HG02763 (cell line): ENCODE data around the gene CACNA1A.
"Not testable (repeated sequence)": the region's sequence is repeated elsewhere in the genome, so short reads cannot be mapped to it uniquely, and the experiment has no call there.

ENCODE experiments used
- ATAC-seq: cut with Tn5 transposase; IDR thresholded peaks from one replicate; pipeline ENCODE4 v1.9.1; 2021; ENCODE audit warnings: mild to moderate bottlenecking, moderate library complexity; ENCODE audit not compliant: unreplicated experiment

The CACNA1A gene

GRCh38 chr19:13366529-13367143 lies 139.6 kb downstream of the CACNA1A start:
- ATAC-seq, result no peak

- ATAC-seq, result no peak
Measured at GRCh38 chr19:13363954-13364353, 142.3 kb downstream of the CACNA1A start.

GRCh38 chr19:13363245-13363644 lies 143.0 kb downstream of the CACNA1A start:
- no peak for ATAC-seq

- ATAC-seq, result no peak
Measured at GRCh38 chr19:13362668-13363067, 143.6 kb downstream of the CACNA1A start.

- ATAC-seq, result not testable (repeated sequence)
Measured at GRCh38 chr19:13361726-13362125, 144.6 kb downstream of the CACNA1A start.

- ATAC-seq, result no peak
Measured at GRCh38 chr19:13356686-13357280, 149.5 kb downstream of the CACNA1A start.

GRCh38 chr19:13356185-13356584 lies 150.1 kb downstream of the CACNA1A start:
- no peak for ATAC-seq

- ATAC-seq, result no peak
Measured at GRCh38 chr19:13355356-13355755, 150.9 kb downstream of the CACNA1A start.

- no peak for ATAC-seq
Measured at GRCh38 chr19:13353625-13354024, 152.7 kb downstream of the CACNA1A start.

- ATAC-seq, result no peak
Measured at GRCh38 chr19:13350759-13351158, 155.5 kb downstream of the CACNA1A start.

- no peak for ATAC-seq
Measured at GRCh38 chr19:13350072-13350471, 156.2 kb downstream of the CACNA1A start.

- no peak for ATAC-seq
Measured at GRCh38 chr19:13347367-13347766, 158.9 kb downstream of the CACNA1A start.

- no peak for ATAC-seq
Measured at GRCh38 chr19:13343514-13343913, 162.8 kb downstream of the CACNA1A start.

GRCh38 chr19:13342672-13343071 lies 163.6 kb downstream of the CACNA1A start:
- no peak for ATAC-seq

- no peak for ATAC-seq
Measured at GRCh38 chr19:13339869-13340268, 166.4 kb downstream of the CACNA1A start.

GRCh38 chr19:13337181-13337580 lies 169.1 kb downstream of the CACNA1A start:
- ATAC-seq, result no peak

- ATAC-seq, result no peak
Measured at GRCh38 chr19:13334801-13335481, 171.3 kb downstream of the CACNA1A start.

- ATAC-seq, result no peak
Measured at GRCh38 chr19:13330285-13330684, 176.0 kb downstream of the CACNA1A start.

- ATAC-seq, result no peak
Measured at GRCh38 chr19:13329766-13330165, 176.5 kb downstream of the CACNA1A start.

GRCh38 chr19:13328241-13328640 lies 178.0 kb downstream of the CACNA1A start:
- ATAC-seq, result no peak

GRCh38 chr19:13319526-13319925 lies 186.8 kb downstream of the CACNA1A start:
- ATAC-seq, result no peak

GRCh38 chr19:13318190-13318589 lies 188.1 kb downstream of the CACNA1A start:
- no peak for ATAC-seq
